HCT116 (cell line): ENCODE measurements around the gene CDH4. TPM values are rescaled to one million over a fixed set of nuclear protein-coding genes. Genes with fewer than 3 reads are reported as not detected.

Experiments
- ATAC-seq: fragments of 200-7000 bp; cut with Tn5 transposase; 2 replicates; pipeline ENCODE4 v1.9.1; 2020; ENCODE audit warnings: mild to moderate bottlenecking, moderate library complexity
- BruUV-seq: library from RNA; stranded (reverse); fragments of 400-500 nt; replicated peaks from 2 replicates; lab custom pipeline; 2021; lab: Mats Ljungman, UMichigan
- CTCF ChIA-PET: fragments of 300-600 bp; sonication (Branson Sonifier 250); formaldehyde crosslinking; loops from one replicate; lab custom pipeline; 2021; ENCODE audit warnings: antibody characterized with exemption; lab: Charles Lee
- POLR2A ChIA-PET: fragments of 300-600, 350-600 bp; sonication (Branson Sonifier 250); formaldehyde crosslinking; loops from one replicate; lab custom pipeline; 2021; ENCODE audit warnings: antibody characterized with exemption; lab: Charles Lee
- RAD21 ChIA-PET, 2 experiments: fragments of 300-600 bp; sonication (Branson Sonifier 250); formaldehyde crosslinking; loops; one replicate each; lab custom pipeline; 2023; ENCODE audit warnings: low total read pairs in 2 of 2; ENCODE audit not compliant: uncharacterized antibody in 2 of 2, unreplicated experiment in 2 of 2, low non-redundant PET in 1 of 2; lab: Charles Lee
- DNase-seq: peaks from one replicate; pipeline ENCODE4 v3.0.0-alpha.2; 2010; ENCODE audit warnings: low read depth, low spot score
- H2AFZ ChIP-seq: fragments of 200-600 bp; shearing (Covaris generic), sonication (generic); 2 replicates; pipeline ENCODE4 v1.6.1; 2017; ENCODE audit warnings: low read depth, mixed run types, mixed read lengths, antibody characterized with exemption, low read length; ENCODE audit not compliant: poor library complexity, severe bottlenecking
- H3K27ac ChIP-seq: 2 replicates; pipeline ENCODE4 v1.5.1; 2012; ENCODE audit warnings: low read depth, low read length
- H3K27me3 ChIP-seq: fragments of 200-600 bp; sonication (generic); 2 replicates; pipeline ENCODE4 v1.6.1; 2016; ENCODE audit warnings: mixed run types, low read length, mixed read lengths; ENCODE audit not compliant: insufficient read depth
- H3K36me3 ChIP-seq, 2 experiments: fragments of 200-500 bp in 1 of 2; fragments of 200-600 bp in 1 of 2; sonication (Bioruptor generic) in 1 of 2; sonication (generic) in 1 of 2; 2 replicates each; pipeline versions ENCODE4 v1.5.1 to v1.6.1; 2014 to 2016; ENCODE audit warnings: low read length in 2 of 2, inconsistent platforms in 1 of 2, mixed read lengths in 1 of 2, mixed run types in 1 of 2; ENCODE audit not compliant: insufficient read depth in 2 of 2, control insufficient read depth in 1 of 2
- H3K4me1 ChIP-seq, 2 experiments: fragments of 200-600 bp in 1 of 2; sonication (generic) in 1 of 2; 2 replicates each; pipeline versions ENCODE4 v1.5.1 to v1.6.1; 2012 to 2017; ENCODE audit warnings: low read length in 2 of 2, inconsistent platforms in 1 of 2, mild to moderate bottlenecking in 1 of 2, mixed read lengths in 1 of 2, mixed run types in 1 of 2, moderate library complexity in 1 of 2; ENCODE audit not compliant: insufficient read depth in 2 of 2, control insufficient read depth in 1 of 2
- H3K4me2 ChIP-seq: fragments of 200-600 bp; sonication (generic); 2 replicates; pipeline ENCODE4 v1.6.1; 2017; ENCODE audit warnings: mixed run types, low read length, mixed read lengths
- H3K4me3 ChIP-seq, 2 experiments: fragments of 200-600 bp in 1 of 2; sonication (generic) in 1 of 2; replicated peaks in 1 of 2; 2 replicates each; pipeline ENCODE4 v1.5.1; 2011 to 2016; ENCODE audit warnings: low read length in 2 of 2, control low read depth in 1 of 2, low read depth in 1 of 2, mild to moderate bottlenecking in 1 of 2, mixed read lengths in 1 of 2, mixed run types in 1 of 2
- H3K79me2 ChIP-seq: fragments of 200-600 bp; sonication (generic); 2 replicates; pipeline ENCODE4 v1.6.1; 2017; ENCODE audit warnings: mild to moderate bottlenecking, mixed run types, low read length, moderate library complexity, mixed read lengths; ENCODE audit not compliant: insufficient read depth
- H3K9ac ChIP-seq: fragments of 200-600 bp; sonication (generic); 2 replicates; pipeline ENCODE4 v1.6.1; 2016; ENCODE audit warnings: low read length, mixed read lengths
- H3K9me2 ChIP-seq: fragments of 200-600 bp; sonication (generic), shearing (Covaris generic); 2 replicates; pipeline ENCODE4 v1.6.1; 2017; ENCODE audit warnings: mixed run types, mild to moderate bottlenecking, moderate library complexity; ENCODE audit not compliant: insufficient read depth
- H3K9me3 ChIP-seq, 2 experiments: fragments of 200-500 bp in 1 of 2; fragments of 200-600 bp in 1 of 2; sonication (Bioruptor generic) in 1 of 2; sonication (generic) in 1 of 2; 2 replicates each; pipeline ENCODE4 v1.6.1; 2014 to 2017; ENCODE audit warnings: low read length in 2 of 2, mixed read lengths in 2 of 2, inconsistent platforms in 1 of 2, low read depth in 1 of 2, mild to moderate bottlenecking in 1 of 2, mixed run types in 1 of 2, moderate library complexity in 1 of 2; ENCODE audit not compliant: control insufficient read depth in 1 of 2, insufficient read depth in 1 of 2
- H4K20me1 ChIP-seq: fragments of 200-600 bp; sonication (generic), shearing (Covaris generic); 2 replicates; pipeline ENCODE4 v1.6.1; 2017; ENCODE audit warnings: mixed run types, mild to moderate bottlenecking, moderate library complexity; ENCODE audit not compliant: insufficient read depth
- ATF3 ChIP-seq: IDR thresholded peaks from 2 replicates; pipeline ENCODE4 v1.6.1; 2012
- CBX3 ChIP-seq: IDR thresholded peaks from 2 replicates; pipeline ENCODE4 v1.6.1; 2012; ENCODE audit warnings: low read depth
- EGR1 ChIP-seq: IDR thresholded peaks from 2 replicates; pipeline ENCODE4 v1.6.1; 2012; ENCODE audit warnings: low read depth
- ELF1 ChIP-seq: IDR thresholded peaks from 2 replicates; pipeline ENCODE4 v1.6.1; 2012; ENCODE audit warnings: low read depth, borderline replicate concordance
- EZH2 ChIP-seq: fragments of 200-600 bp; sonication (generic); IDR thresholded peaks from 2 replicates; pipeline ENCODE4 v1.6.1; 2017; ENCODE audit warnings: antibody characterized with exemption, mixed run types
- EZH2phosphoT487 ChIP-seq: fragments of 200-600 bp; IDR thresholded peaks from 2 replicates; pipeline ENCODE4 v1.6.1; 2018; ENCODE audit warnings: antibody characterized with exemption, borderline replicate concordance
- FOSL1 ChIP-seq: IDR thresholded peaks from 2 replicates; pipeline ENCODE4 v1.6.1; 2012; ENCODE audit warnings: low read depth
- JUND ChIP-seq: IDR thresholded peaks from 2 replicates; pipeline ENCODE4 v1.6.1; 2012
- POLR2A ChIP-seq: IDR thresholded peaks from 2 replicates; pipeline ENCODE4 v1.7.0; 2011; ENCODE audit warnings: borderline replicate concordance; ENCODE audit not compliant: insufficient read depth, insufficient read length; ENCODE audit errors: extremely low read depth
- POLR2AphosphoS5 ChIP-seq: IDR thresholded peaks from 2 replicates; pipeline ENCODE4 v1.6.1; 2011; ENCODE audit warnings: mild to moderate bottlenecking, low read depth, low read length, moderate library complexity
- RAD21 ChIP-seq: IDR thresholded peaks from 2 replicates; pipeline ENCODE4 v1.6.1; 2012; ENCODE audit warnings: low read depth, mild to moderate bottlenecking
- SIN3A ChIP-seq: IDR thresholded peaks from 2 replicates; pipeline ENCODE4 v1.6.1; 2012; ENCODE audit warnings: low read depth
- SRF ChIP-seq: IDR thresholded peaks from 2 replicates; pipeline ENCODE4 v1.6.1; 2012; ENCODE audit warnings: low read depth
- TCF7L2 ChIP-seq: IDR thresholded peaks from 2 replicates; pipeline ENCODE4 v1.7.0; 2011; ENCODE audit warnings: borderline replicate concordance, inconsistent platforms; ENCODE audit not compliant: insufficient read depth, insufficient read length; ENCODE audit errors: extremely low read depth
- ZFX ChIP-seq: fragments of 450-650 bp; IDR thresholded peaks from 2 replicates; pipeline ENCODE4 v1.6.1; 2017
- ZNF274 ChIP-seq: fragments of 200-500 bp; sonication (Bioruptor generic); IDR thresholded peaks from 2 replicates; pipeline ENCODE4 v1.6.1; 2014; ENCODE audit warnings: mild to moderate bottlenecking, low read depth, low read length, inconsistent platforms
- intact Hi-C: fragments of 100-400 bp; cut with micrococcal nuclease; formaldehyde crosslinking; loops from 2 replicates; pipeline ENCODE4 v1.10.0; 2022
- total RNA-seq: library from RNA; stranded (reverse); gene quantifications from one replicate; pipeline ENCODE4 v1.2.1, GENCODE V29; 2021; ENCODE audit not compliant: unreplicated experiment
- TF ChIP-seq, protein P1 (sequence below): IDR thresholded peaks from 2 replicates; pipeline ENCODE4 v1.6.1; 2012
- TF ChIP-seq, protein P2 (sequence below): IDR thresholded peaks from 2 replicates; pipeline ENCODE4 v1.6.1; 2012; ENCODE audit warnings: low read depth
- TF ChIP-seq, protein P3 (sequence below), 3 experiments: fragments of 200-600 bp in 1 of 3; sonication (generic) in 1 of 3; IDR thresholded peaks in 2 of 3; conservative IDR thresholded peaks in 1 of 3; 2 replicates each; pipeline ENCODE4 v1.5.1; 2012 to 2017; ENCODE audit warnings: low read depth in 2 of 3, low read length in 2 of 3, antibody characterized with exemption in 1 of 3, borderline replicate concordance in 1 of 3, control low read depth in 1 of 3, mild to moderate bottlenecking in 1 of 3, mixed read lengths in 1 of 3, mixed run types in 1 of 3, moderate library complexity in 1 of 3; ENCODE audit not compliant: insufficient read depth in 1 of 3

Gene CDH4
- total RNA-seq, 1 experiment from 2014 or later = not detected

- no peak for TF ChIP-seq ATF3
- no peak for TF ChIP-seq CBX3
- TF ChIP-seq POLR2AphosphoS5 = no peak
- TF ChIP-seq SRF = no peak
- TF ChIP-seq ELF1 = no peak
- no peak for TF ChIP-seq TCF7L2
- TF ChIP-seq, all 23 proteins: peak for 0
Measured at GRCh38 chr20:61926253-61926613, 674.2 kb downstream of the CDH4 start (continued).

- H4K20me1 ChIP-seq = no peaks in the 10 kb centered on the region
- RAD21 ChIA-PET = no interaction called here
- no peaks in the 10 kb centered on the region for H3K9me3 ChIP-seq
- POLR2A ChIA-PET = no interaction called here
- peaks cover 14 to 15% of the 10 kb centered on the region in 2 experiments for H3K4me1 ChIP-seq
- ATAC-seq = no peak
- no peak overlapping the region for H3K4me2 ChIP-seq
- no peak overlapping the region for H3K4me3 ChIP-seq
- no peaks in the 10 kb centered on the region for H3K36me3 ChIP-seq
- CTCF ChIA-PET = no interaction called here
- H3K9me2 ChIP-seq = no peaks in the 10 kb centered on the region
- no peak for DNase-seq
- H3K9ac ChIP-seq = no peak overlapping the region
- H3K27ac ChIP-seq = no peak overlapping the region
- no peaks in the 10 kb centered on the region; the same call in 1 of the 2 replicates for H3K27me3 ChIP-seq
- no peak overlapping the region for H2AFZ ChIP-seq
- no TSS peak for BruUV-seq
- H3K79me2 ChIP-seq = no peaks in the 10 kb centered on the region
- intact Hi-C loops = no loop called here
- TF ChIP-seq SRF (no peak), ELF1 (no peak), FOSL1 (no peak), ZNF274 (no peak), EZH2phosphoT487 (no peak), EGR1 (no peak), ATF3 (no peak), POLR2A (no peak), TCF7L2 (no peak), ZFX (no peak), SIN3A (no peak), RAD21 (no peak), CBX3 (no peak), JUND (no peak), EZH2 (no peak)
- TF ChIP-seq, protein P1, sequence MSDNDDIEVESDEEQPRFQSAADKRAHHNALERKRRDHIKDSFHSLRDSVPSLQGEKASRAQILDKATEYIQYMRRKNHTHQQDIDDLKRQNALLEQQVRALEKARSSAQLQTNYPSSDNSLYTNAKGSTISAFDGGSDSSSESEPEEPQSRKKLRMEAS = no peak
- TF ChIP-seq, protein P2, sequence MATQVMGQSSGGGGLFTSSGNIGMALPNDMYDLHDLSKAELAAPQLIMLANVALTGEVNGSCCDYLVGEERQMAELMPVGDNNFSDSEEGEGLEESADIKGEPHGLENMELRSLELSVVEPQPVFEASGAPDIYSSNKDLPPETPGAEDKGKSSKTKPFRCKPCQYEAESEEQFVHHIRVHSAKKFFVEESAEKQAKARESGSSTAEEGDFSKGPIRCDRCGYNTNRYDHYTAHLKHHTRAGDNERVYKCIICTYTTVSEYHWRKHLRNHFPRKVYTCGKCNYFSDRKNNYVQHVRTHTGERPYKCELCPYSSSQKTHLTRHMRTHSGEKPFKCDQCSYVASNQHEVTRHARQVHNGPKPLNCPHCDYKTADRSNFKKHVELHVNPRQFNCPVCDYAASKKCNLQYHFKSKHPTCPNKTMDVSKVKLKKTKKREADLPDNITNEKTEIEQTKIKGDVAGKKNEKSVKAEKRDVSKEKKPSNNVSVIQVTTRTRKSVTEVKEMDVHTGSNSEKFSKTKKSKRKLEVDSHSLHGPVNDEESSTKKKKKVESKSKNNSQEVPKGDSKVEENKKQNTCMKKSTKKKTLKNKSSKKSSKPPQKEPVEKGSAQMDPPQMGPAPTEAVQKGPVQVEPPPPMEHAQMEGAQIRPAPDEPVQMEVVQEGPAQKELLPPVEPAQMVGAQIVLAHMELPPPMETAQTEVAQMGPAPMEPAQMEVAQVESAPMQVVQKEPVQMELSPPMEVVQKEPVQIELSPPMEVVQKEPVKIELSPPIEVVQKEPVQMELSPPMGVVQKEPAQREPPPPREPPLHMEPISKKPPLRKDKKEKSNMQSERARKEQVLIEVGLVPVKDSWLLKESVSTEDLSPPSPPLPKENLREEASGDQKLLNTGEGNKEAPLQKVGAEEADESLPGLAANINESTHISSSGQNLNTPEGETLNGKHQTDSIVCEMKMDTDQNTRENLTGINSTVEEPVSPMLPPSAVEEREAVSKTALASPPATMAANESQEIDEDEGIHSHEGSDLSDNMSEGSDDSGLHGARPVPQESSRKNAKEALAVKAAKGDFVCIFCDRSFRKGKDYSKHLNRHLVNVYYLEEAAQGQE = no peak
- TF ChIP-seq, protein P3, sequence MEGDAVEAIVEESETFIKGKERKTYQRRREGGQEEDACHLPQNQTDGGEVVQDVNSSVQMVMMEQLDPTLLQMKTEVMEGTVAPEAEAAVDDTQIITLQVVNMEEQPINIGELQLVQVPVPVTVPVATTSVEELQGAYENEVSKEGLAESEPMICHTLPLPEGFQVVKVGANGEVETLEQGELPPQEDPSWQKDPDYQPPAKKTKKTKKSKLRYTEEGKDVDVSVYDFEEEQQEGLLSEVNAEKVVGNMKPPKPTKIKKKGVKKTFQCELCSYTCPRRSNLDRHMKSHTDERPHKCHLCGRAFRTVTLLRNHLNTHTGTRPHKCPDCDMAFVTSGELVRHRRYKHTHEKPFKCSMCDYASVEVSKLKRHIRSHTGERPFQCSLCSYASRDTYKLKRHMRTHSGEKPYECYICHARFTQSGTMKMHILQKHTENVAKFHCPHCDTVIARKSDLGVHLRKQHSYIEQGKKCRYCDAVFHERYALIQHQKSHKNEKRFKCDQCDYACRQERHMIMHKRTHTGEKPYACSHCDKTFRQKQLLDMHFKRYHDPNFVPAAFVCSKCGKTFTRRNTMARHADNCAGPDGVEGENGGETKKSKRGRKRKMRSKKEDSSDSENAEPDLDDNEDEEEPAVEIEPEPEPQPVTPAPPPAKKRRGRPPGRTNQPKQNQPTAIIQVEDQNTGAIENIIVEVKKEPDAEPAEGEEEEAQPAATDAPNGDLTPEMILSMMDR (IDR thresholded peaks at IDR 0.05 in 2 of 3, conservative IDR thresholded peaks at IDR 0.05 in 1 of 3; ENCODE audit: borderline replicate concordance in 1 of 3, insufficient read depth in 1 of 3, low read depth in 2 of 3, low read length in 2 of 3) = no peak
Measured at GRCh38 chr20:61926796-61927192, 674.7 kb downstream of the CDH4 start.
